ENCODE data around the gene HIBADH.
"Not testable (repeated sequence)": the region's sequence is repeated elsewhere in the genome, so short reads cannot be mapped to it uniquely, and the experiment has no call there.

The HIBADH gene

GRCh38 chr7:27533652-27534081, 129.0 kb downstream of the HIBADH start:
- DNase-seq: no peak

GRCh38 chr7:27532314-27532713, 130.4 kb downstream of the HIBADH start:
- DNase-seq: no peak

DNA sequence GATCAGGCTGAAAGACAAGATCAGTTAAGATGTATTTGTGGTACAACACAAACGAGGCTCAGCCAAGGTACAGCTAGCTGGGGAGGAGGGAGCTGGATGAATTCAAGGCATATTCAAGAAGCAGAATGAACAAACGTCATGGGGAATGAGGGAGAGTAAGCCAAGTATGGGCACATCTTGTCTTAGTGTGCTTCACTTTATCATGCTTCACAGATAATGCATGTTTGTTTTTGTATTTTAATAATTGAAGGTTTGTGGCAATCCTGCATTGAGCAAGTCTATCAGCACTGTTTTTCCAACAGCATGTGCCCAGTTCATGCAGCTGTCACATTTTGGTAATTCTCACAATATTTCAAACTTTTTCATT, 135.4 kb downstream of the HIBADH start:
- DNase-seq: no peak

GRCh38 chr7:27526611-27527347, 135.9 kb downstream of the HIBADH start:
- DNase-seq: no peak

DNA sequence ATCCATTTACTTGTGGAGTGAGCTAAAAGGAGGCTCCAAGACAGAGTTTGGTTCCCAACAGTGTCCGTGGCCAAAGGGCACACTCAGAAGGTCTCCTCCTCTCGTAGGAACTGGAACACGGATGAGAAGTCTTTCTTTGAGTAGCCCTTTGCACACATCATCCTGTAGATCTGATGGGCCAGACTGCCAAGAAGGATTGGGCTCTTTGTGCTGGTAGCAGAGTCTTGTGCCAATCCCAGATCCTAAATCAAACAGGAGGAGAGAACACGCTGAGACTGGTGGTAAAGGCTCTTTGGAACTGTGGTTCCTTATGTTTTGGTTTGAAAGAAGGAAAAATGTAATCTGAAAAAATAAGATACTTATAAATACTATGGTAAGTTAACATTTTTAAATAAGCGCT, 136.6 kb downstream of the HIBADH start:
- DNase-seq: no peak

DNA sequence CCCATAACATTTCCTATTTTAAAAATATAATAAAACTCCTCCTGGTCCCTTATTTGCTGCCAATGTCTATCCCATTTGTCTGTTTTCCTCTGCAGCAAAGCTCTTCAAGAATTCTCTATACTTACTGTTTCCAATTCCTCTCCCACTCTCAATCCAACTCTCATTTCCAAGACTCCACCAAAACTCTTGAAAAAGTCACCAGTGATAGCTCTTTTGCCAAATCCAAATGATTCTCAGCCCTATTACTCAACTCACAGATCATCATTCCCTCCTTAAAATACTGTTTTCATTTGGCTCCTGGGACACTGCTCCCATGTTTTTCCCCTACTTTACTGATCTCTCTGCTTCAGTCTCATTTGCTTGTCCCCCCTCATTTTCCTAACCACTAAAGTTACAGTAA, 139.4 kb downstream of the HIBADH start:
- DNase-seq: no peak

- no peak for DNase-seq
Observed at GRCh38 chr7:27522566-27522965, 140.1 kb downstream of the HIBADH start.

- DNase-seq: no peak
Observed at GRCh38 chr7:27520815-27521790, 141.6 kb downstream of the HIBADH start.

- DNase-seq: no peak
Observed at GRCh38 chr7:27519793-27520469, 142.8 kb downstream of the HIBADH start.

GRCh38 chr7:27518561-27519350, 143.9 kb downstream of the HIBADH start:
- no peak for DNase-seq

- DNase-seq: no peak
Observed at GRCh38 chr7:27516421-27516820, 146.3 kb downstream of the HIBADH start.

GRCh38 chr7:27515933-27516332, 146.8 kb downstream of the HIBADH start:
- no peak for DNase-seq

DNA sequence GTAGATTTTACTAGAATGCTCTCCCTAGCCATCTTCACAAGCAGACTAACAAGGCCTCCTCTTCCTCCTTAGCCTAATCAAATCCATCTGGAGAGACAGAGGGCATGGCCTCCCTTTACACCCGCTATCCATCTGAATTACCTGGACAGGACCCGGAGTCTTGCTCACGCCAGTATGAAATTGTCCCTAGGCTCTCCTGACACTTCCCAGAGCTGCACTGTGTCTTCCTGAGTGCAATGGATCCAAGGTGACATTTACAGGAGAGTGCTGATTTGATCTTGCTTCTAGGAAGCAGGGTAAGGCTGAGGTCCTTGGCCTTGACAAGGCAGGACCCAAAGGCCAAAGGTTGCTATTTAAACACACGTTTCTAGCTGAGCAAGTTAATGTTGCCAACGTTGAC, 147.8 kb downstream of the HIBADH start:
- no peak for DNase-seq

- no peak for DNase-seq
Observed at GRCh38 chr7:27513885-27514284, 148.8 kb downstream of the HIBADH start.

- DNase-seq: not testable (repeated sequence)
Observed at GRCh38 chr7:27511370-27511769, 151.3 kb downstream of the HIBADH start.

- no peak for DNase-seq
Observed at GRCh38 chr7:27510541-27510940, 152.1 kb downstream of the HIBADH start.

DNA sequence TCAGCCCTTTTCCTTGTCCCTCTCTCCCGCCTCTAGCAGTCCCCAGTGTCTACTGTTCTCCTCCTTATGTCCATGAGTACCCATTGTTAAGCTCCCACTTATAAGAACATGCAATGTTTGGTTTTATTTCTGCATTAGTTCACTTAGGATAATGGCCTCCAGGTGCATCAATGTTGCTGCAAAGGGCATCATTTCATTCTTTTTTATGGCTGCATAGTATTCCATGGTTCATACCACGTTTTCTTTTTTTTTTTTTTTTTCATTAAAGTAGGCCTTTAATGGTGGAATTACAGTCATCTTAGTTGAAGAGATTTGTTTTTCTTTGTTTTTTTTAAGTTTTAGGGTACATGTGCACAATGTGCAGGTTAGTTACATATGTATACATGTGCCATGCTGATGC, 160.8 kb downstream of the HIBADH start:
- DNase-seq: not testable (repeated sequence)

DNA sequence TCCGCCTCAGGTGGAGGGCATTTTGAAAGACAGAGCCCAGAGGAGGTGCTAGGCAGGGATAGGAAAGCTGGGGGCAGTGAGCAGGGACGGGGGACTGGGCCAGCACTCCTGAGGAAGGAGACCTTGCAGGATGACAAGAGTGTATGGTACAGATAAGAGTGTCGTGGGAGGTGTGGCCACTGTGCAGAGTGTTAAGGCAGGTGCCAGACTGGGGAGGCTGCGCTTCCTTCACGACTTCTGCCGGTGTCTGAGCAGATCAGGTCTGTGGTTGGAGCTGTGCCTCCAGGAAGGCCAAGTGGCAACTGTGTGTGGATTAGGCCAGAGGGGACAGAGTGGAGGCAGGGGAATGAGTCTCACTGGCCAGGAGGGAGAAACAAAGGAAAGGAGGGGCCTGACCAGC, 161.7 kb downstream of the HIBADH start:
- no peak for DNase-seq

- no peak for DNase-seq
Observed at GRCh38 chr7:27492224-27492623, 170.5 kb downstream of the HIBADH start.

DNA sequence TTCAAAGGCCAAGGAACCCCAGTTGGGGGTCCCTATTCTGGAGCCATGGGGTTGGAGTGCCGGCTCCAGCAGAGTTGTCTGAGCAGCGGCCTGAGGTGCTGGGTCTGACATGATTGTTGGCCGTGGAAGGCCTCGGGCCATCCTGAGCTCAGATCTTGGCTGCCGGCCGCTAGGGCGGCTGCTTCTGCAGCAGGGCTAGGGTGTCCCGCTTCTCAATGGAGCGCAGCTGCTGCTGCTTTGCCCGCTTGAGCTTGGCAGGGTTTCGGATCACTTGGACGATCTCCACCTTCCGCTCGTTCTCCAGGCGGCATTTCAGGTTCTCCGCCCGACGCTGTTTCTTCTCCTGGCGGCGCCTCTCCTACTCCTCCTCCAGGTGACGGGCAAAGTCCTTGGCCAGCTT, 171.1 kb downstream of the HIBADH start:
- DNase-seq: no peak

- no peak for DNase-seq
Observed at GRCh38 chr7:27487509-27487908, 175.2 kb downstream of the HIBADH start.

DNA sequence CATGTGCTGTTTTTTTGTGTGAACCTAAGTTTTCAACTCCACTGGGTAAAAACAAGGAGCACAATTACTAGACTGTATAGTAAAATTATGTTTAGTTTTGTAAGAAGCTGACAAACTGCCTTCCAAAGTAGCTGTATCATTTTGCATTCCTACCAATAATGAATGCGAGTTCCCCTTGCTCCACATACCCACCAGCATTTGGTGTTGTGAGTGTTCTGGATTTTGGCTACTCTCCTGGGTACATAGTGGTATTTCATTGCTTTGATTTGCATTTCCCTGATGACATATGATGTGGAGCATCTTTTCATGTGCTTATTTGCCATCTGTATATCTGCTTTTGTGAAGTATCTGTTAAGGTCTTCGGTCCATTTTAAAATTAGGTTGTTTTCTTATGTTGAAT, 178.2 kb downstream of the HIBADH start:
- DNase-seq: no peak

GRCh38 chr7:27482219-27482618, 180.5 kb downstream of the HIBADH start:
- DNase-seq: no peak
